NCI-H146 treated with DMSO at 0.1 percent for 48 hours (cell line): ENCODE data around the gene PSTPIP2.

ENCODE experiments used
- DNase-seq: peaks from one replicate; lab custom pipeline; 2025; ENCODE audit not compliant: unreplicated experiment; lab: John Stamatoyannopoulos, UW

PSTPIP2 gene

DNA sequence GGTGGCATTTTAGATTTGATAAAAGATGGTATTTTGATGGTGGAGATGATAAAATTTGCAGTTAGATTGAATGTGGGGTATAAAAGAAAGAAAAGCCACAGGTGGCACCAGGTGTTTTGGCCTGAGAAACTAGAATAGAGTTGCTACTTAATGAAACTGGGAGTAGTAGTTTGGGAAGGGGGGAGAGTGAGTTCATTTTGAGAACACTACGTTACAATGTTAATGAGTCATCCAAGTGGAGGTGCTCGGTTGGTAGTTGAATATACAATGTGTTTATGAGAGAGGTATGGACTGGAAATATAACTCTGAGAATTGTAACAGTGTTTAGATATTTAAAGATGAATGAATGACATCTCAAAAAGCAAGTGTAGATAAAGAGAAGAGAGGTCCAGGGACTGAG is 131.3 kb downstream of the PSTPIP2 start:
- no peak for DNase-seq

DNA sequence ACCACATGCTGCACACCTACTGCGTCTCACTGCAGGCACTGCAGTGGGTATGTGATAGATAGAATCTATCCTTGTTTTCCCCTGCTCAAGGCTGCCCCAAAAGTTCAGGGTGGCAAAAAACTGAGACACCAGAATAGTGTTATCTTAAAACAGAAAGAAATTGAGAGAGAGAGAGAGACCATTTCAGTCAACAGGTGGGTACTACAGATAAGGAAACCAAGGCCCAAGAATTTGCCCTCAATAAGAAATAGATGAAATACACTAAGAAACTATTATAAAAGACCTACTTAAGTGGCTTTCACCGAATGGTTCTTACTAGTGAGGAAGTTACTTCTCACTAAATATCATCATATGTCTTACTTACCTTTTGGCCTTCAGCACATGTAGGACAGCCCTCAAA is 132.8 kb downstream of the PSTPIP2 start:
- DNase-seq = no peak

DNA sequence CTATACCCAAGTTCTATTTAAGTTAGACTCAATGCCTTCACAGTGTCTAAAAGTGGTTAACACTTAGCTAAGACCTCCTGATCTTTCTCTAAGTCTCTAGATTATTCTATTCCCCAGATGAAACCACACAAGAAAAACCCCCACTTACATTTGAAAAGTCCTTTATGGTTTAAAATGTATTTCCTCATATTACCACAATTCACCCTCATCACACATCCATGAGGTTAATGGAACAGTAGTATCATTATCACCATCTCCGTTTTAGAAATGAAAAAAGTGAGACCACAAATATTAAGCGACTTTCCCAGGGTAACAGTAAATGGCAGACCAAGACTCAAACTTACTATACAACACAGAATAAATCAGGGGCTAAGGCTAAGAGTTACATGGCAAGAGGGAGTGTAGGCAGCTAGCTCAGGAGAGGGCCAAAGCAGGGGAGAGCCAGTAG is 133.5 kb downstream of the PSTPIP2 start:
- no peak for DNase-seq

DNA sequence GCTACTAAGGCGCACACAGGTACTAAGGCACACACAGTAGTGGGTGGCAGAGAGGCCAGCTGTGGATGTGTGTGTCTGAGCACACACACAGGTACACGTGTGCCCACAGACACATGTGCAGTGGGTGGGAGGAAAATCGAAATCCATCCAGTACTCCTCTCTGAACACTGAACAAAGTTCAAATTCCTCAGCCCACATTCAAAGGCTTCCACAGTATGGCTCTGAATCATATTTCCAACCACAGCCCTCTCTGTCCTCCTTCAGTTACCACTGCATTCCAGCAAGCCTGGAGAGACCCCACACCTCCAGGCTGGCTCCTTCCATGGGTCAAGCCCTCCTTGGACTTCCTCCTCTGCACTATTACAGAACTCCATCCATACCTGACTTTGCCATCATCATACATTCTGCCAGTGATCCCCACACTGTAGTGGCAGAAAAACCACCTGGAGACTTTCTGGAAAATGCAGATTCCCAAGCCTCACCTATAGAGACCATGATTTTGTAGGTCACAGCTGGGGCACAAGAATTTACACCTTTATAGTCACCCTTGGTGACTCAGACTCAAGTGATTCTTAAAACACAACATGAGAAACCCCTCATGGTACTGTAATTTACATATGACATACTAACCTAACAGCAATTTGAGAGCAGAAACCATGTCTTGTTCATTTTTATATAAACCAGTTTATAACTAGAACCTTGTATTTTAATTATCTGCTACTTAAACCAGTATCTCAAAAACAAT is 136.3 kb downstream of the PSTPIP2 start:
- no peak for DNase-seq
